ENCODE measurements around the gene HDGFL3. TPM values are rescaled to one million over a fixed set of nuclear protein-coding genes. Genes with fewer than 3 reads are reported as not detected.
"Not testable (repeated sequence)": the region's sequence is repeated elsewhere in the genome, so short reads cannot be mapped to it uniquely, and the experiment has no call there.

Gene HDGFL3
- total RNA-seq, 1 experiment from 2014 or later = 134 TPM

GRCh38 chr15:83102346-83102745, 105.3 kb downstream of the HDGFL3 start:
- no peak for DNase-seq (ENCODE audit: low read depth)

- DNase-seq (ENCODE audit: low read depth) = no peak
Measured at GRCh38 chr15:83100097-83100646, 107.5 kb downstream of the HDGFL3 start.

- no peak for DNase-seq (ENCODE audit: low read depth)
Measured at GRCh38 chr15:83099290-83099689, 108.3 kb downstream of the HDGFL3 start.

DNA sequence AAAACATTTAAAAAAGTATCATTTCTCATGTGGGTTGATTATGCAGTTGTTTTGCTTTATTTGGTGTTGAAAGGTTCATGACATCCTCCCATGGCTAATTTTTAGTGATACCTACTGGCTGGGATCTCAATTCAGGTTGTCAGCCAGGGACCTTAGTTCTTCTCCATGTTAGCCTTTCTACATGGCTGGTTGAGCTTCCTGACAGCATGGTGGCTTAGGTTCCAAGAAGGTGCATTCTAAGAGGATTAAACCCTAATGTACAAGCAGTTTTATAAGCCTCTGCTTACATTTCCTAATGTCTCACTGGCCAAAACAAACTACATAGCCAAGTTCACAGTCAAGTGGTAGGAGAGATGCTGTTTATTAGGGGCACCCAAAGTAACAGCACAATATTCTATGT, 109.5 kb downstream of the HDGFL3 start:
- no peak for DNase-seq (ENCODE audit: low read depth)

- DNase-seq (ENCODE audit: low read depth) = no peak
Measured at GRCh38 chr15:83094583-83094982, 113.0 kb downstream of the HDGFL3 start.

GRCh38 chr15:83092309-83092976, 115.2 kb downstream of the HDGFL3 start:
- no peak for DNase-seq (ENCODE audit: low read depth)

DNA sequence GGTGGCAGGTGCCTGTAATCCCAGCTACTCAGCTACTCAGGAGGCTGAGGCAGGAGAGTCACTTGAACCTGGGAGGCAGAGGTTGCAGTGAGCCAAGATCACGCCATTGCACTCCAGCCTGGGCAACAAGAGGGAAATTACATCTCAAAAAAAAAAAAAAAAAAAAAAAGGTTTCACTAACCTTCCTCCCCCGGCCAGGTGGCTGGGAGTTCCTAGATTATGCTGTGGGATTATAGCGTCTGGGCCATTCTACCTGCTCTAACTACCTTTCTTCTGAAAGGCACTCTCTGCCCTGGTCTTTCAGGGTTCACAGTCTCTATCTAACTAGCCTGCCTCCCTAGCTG, 115.7 kb downstream of the HDGFL3 start:
- not testable (repeated sequence) for DNase-seq (ENCODE audit: low read depth)

- DNase-seq (ENCODE audit: low read depth) = no peak
Measured at GRCh38 chr15:83090465-83090864, 117.2 kb downstream of the HDGFL3 start.

GRCh38 chr15:83088876-83089275, 118.7 kb downstream of the HDGFL3 start:
- no peak for DNase-seq (ENCODE audit: low read depth)

GRCh38 chr15:83087576-83087975, 120.0 kb downstream of the HDGFL3 start:
- DNase-seq (ENCODE audit: low read depth) = no peak

- not testable (repeated sequence) for DNase-seq (ENCODE audit: low read depth)
Measured at GRCh38 chr15:83085864-83086552, 121.6 kb downstream of the HDGFL3 start.

DNA sequence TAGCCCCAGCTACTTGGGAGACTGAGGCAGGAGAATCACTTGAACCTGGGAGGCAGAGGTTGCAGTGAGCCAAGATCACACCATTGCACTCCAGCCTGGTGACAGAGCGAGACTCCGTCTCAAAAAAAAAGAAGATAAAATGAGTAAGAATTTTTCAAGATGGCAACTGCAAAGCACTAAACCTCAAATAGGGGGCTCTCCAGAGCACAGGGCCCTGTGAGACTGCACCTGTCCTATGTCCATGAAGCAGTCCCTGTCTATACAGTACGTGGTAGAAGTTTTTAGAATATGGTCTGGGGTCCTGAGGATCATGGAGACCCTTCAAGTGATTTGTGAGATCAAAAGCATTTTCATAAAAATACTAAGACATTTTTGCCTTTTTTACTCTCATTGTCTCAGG, 122.2 kb downstream of the HDGFL3 start:
- not testable (repeated sequence) for DNase-seq (ENCODE audit: low read depth)

DNA sequence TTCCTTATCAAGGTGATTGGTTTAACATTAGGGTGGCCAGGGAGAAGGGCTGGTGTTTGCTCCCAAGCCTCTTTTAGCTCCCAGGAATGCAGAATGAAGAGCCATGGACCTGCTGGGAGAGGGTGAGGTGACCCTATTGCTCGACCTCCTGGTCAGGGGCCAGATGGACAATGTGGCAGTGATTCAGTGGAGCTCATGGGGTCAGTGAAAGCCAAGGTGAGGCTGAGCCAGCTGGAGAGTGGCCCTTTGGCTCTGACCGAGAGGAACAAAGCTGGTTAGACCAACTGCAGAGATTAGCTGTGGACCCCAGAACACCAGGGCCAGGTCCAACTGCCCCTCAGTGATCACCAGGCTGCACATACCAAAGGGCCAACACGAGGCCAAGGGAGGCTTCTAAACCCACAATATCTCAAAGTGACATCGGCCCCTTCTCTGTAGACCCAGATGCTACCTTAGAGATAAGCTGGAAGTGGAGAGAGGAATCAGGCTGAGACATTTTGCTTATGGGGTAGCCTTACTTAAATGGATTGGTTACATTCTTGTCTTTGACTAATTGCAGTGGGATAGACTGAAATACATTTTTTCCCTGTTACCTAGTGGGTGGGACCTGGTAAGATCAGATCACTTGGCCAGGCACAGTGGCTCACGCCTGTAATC, 124.8 kb downstream of the HDGFL3 start:
- no peak for DNase-seq (ENCODE audit: low read depth)

- no peak for DNase-seq (ENCODE audit: low read depth)
Measured at GRCh38 chr15:83081256-83082014, 126.2 kb downstream of the HDGFL3 start.

DNA sequence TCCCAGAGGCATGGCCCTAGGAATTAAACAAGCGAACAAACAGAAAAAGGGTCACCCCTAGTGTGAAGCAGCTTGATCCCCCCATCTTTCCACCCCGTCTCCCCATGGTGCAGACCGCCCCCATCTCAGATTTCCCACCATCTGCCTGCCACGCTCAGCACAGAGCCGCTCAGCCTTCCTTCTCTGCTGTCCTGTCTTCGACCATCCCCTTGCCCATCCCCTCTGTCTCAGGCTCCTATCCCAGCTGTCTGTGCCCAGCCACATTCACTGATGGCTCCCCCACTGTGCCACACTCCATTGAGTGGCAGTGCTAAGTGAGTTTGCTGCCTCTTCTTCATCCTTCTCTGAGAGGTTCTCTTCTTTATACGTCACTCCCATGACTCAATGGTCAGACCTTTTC, 128.9 kb downstream of the HDGFL3 start:
- DNase-seq (ENCODE audit: low read depth) = no peak

Other genes starting within 250 kb of the HDGFL3 start
- gene RAMAC, start 221.6 kb downstream of the HDGFL3 start, total RNA-seq (2014; rRNA removed; shearing (Covaris generic)) = 63.6 and 77.4 TPM in 2 replicates
- 14.6 and 22.2 TPM in 2 replicates for gene C15orf40, start 196.2 kb downstream of the HDGFL3 start, total RNA-seq (2014; rRNA removed; shearing (Covaris generic))
- gene BTBD1, start 140.6 kb downstream of the HDGFL3 start, total RNA-seq (2014; rRNA removed; shearing (Covaris generic)) = 91.9 and 102 TPM in 2 replicates
- 1.1 and 3.6 TPM in 2 replicates for gene TM6SF1, start 100.2 kb downstream of the HDGFL3 start, total RNA-seq (2014; rRNA removed; shearing (Covaris generic))
- gene BNC1, start 76.8 kb upstream of the HDGFL3 start, total RNA-seq (2014; rRNA removed; shearing (Covaris generic)) = 8.5 and 9.1 TPM in 2 replicates
- 0.21 and 1.4 TPM in 2 replicates for gene SH3GL3, start 239.5 kb upstream of the HDGFL3 start, total RNA-seq (2014; rRNA removed; shearing (Covaris generic))